NCI-H1694 (cell line): ENCODE data around the gene ROPN1L.
"Not testable (repeated sequence)": the region's sequence is repeated elsewhere in the genome, so short reads cannot be mapped to it uniquely, and the experiment has no call there.

Experiments
- DNase-seq: peaks from one replicate; lab custom pipeline; 2025; lab: John Stamatoyannopoulos, UW

ROPN1L gene

DNA sequence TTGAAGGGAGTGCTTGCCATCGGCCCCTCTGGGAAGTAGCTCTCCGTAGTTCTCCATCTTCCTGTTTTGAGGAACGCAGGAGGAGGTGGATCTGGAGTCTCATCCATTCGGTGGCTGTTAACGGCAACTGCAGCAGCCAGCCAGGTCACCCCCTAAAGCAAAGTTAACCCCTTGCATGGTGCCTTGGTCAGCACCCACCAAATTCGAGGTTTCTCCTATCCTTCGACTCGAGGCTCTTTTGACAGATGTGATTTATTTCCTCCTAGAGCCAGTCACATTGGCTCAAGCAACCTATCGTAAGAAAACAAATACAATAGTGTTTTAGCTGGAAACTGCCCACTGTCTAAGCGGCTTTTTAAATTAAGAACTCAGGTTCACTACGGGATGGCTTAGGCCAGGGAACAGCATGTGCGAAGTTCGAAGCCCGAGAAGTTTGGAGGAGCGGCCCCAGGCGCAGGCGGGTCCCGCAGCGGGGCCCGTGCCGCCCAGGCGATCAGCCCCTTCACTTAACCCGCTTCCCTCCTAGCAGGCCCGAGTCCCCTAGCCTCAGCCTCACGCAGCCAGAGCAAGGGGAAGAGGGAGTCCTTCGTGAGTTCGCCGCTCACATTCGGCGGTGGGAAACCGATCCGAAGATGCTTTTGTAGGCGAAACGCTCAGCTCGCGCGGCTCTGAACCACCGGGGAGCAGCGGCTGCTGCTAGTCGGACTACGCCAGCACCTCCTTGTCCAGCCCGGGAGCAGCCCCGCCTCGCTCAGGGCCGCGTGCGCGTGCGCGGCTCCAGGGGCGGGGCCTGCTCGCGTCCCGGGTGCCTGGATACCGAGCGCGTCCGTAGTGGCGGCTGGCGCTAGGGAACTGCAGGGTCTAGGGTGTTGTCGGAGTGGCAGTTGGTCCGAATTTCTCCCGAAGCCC is at the start of gene ROPN1L:
Gene ROPN1L, plus strand, starts transcription at position 797 of the 909 bp plus-strand sequence. CDS start 289 bp downstream, outside the sequence.
- peak; percentile 68 for DNase-seq

DNA sequence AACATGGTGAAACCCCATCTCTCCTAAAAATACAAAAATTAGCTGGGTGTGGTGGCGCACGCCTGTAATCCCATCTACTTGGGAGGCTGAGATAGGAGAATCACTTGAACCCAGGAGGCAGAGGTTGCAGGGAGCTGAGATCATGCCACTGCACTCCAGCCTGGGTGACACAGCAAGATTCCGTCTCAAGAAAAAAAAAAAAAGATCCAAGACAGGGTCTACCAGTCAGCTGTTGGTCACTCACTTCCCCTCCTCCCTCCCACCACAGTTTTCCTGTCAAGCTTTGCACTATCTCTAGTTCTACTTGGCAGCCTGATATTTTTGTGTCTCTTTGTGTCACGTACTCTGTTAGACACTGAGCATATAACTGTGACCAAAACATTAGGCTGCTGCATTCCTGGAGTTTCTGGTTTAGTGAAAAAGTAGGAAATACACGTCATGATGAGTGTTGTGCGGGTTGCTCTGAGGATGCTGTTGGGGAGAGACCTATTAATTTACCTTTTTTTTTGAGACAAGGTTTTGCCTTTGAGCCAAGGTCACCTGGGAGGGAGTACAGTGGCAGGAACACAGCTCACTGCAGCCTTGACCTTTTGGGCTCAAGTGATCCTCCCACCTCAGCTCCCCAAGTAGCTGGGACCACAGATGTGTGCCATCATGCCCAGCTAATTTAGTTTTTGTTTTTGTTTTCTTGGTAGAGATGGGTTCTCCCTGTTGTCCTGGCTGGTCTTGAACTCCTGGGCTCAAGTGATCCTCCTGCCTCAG is 48.9 kb upstream of the ROPN1L start:
- not testable (repeated sequence) for DNase-seq

DNA sequence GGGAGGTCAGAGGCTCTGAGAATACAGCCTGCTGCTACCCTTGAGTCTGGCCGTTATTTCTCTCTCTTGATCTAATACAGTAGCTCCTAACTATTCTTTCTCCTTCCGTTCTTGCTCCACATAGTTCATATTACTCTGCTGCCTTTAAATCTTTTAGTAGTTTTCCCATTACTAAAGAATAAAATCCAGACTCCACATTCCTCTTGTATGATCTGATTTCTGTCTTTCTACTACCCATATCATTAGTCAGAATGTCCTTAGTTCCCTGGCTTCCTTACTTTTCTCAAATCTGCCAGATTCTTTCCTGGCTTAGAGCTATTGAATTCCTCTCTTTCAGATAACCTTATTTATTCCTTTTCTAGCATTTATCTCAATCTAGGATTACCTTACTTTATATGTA is 48.2 kb upstream of the ROPN1L start:
- no peak for DNase-seq

DNA sequence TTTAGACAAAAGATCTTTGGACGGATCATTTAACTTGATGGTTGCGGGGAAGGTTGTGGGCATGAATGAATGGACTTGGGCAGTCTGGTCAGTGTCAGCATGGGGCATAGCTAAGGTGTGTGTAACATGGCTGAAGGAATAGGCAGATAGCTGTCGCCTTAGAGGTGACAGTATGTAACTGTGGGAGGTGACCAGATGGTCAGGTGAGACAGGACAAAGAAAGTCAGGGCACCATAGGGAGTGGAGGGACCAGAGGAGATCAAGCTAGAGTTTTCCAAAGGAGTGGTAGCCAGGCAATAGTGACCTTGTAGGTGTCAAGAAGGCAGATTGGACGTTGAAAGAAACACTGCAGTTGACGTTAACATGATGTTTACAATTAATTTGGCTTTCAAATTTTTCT is 45.1 kb upstream of the ROPN1L start:
- DNase-seq = no peak

DNA sequence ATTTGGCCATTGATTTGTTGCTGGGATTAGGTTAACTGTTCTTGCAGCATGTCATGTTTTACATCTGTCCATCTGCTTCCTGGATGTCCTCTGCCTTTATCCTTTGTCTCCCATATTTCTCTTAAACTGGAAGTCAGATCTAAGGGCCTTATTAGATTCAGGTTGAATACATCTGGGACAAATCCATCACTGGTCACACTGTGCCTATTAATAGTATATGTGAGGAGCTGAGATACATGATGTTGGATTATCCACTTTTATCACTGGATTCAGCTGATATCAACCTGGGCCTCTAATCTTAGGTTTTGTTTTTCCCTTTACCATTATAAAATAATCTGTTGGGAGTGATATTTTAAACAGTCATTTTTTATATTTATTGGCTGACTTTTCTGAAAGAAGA is 41.8 kb upstream of the ROPN1L start:
- DNase-seq = no peak

DNA sequence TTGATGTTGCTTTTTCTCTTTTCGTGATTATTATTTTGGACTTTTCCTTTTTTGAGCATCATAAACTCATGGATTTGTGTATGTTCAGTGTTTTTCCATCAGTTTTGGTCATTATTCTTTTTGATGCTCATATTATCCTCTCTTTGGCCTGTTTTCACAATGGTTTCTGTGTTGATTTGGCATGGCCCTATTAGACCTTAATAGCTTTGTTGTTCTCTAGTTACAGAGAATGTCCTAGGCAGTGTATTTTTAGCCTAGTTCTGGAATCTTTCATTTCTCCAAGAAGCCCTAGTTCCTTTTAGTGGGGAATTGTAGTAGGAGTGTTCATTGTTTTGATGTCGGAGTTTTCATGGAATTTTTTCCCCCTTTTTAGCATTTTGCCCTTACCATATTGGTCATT is 41.3 kb upstream of the ROPN1L start:
- no peak for DNase-seq

DNA sequence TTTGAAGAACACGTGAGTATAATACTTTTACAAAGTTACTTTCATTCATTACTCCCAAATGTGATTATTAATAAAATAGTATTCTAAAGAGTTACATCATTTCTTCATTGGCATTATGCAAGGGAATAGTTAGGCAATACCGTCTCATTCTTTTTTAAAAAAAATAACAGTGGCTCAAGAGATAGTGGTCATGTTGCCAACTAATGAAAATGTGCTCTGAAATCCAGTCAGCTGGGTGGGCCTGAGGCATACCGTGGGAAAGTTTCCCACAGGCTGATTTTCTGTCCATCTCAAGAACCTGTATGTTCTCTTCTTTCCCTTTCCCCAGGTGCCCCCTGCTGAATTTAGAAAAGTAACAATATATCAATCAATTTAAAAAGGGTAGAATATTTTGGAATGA is 40.8 kb upstream of the ROPN1L start:
- no peak for DNase-seq

DNA sequence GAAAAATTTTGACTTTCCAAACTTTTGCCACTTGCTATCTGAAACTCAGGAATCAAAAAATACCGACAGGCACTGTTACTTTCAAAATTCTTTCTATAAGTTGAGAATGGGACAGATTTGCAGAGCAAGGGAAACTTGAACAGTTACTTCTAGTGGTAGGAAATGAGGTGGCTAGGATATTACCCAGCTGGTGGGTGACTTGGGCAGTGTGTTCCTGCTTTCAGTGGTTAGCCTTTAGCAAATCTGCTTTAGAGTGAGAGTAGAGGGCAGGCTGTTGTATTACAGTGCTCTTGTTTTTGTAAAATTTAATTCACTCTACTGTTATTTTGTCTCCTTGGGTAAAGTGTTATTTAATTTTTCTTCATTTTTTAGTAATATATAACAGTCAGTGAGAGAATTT is 40.2 kb upstream of the ROPN1L start:
- DNase-seq = no peak

DNA sequence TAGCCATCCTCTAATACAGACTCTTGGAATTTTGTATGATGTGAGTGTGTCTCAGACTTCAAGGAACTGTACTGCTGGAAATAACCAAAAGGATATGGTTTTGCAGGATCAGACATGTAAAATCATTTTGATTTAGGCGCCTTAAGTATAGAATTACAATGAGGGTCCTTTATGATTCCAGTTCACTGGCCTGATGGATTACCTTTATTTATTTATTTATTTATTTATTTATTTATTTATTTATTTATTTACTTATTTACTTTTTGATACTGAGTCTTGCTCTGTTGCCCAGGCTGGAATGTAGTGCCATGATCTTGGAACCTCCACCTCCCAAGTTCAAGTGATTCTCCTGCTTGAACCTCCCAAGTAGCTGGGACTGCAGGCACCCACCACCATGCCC is 37.9 kb upstream of the ROPN1L start:
- no peak for DNase-seq

DNA sequence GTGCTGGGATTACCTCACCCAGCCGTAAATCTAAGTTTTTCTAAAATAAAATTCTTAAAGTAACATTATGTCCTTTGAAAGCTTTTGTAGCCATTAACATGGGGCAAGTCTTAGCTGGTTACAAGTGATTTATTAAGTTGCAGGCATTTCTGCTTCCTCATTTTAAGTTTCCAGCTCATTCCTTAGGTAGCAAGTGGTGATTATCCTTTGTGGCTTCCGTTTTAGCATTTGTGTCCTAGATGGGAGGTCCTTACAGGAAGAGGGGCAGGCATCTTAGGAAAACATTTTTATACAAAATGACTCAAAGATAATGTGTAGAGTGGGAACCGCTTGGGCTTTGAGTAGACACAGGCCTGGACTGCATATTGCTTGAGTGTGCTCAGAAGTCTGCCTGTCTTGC is 35.0 kb upstream of the ROPN1L start:
- DNase-seq = no peak

DNA sequence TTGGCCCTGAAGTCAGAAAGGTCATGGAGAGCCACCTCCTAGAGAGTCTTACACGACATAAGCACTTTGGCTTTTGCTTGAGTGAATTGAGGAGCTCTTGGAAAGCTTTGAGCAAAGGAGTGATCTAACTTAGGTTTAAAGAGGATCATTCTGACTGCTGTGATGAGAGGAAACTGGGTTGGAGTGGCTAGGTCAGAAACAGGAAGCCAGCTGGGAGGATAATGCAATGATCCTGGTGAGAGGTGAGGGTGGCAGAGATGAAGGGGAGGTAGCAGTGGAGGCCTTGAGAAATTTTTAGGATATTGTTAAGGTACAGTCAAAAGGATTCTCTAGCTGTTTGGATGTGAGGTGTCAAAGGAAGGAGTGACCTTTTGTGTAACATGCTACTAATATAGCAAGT is 32.2 kb upstream of the ROPN1L start:
- no peak for DNase-seq

DNA sequence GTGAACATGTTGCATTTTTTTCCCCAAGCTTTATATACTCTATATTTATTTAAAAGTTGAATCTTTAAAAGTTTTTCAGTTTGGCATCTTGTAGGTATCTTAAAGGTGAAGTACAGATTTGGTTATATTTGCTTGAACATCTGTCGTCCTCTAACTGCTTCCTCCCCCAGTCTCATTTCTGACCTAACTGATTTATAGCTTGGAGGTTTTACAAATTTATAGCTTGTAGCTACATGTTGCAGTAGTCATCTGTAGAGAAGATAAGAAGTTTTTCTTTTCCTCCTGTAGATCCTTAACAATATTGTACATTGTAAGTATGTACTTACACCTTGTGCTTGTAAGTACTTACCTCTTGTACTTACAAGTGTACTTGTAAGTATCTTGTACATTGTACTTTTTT is 31.0 kb upstream of the ROPN1L start:
- no peak for DNase-seq

DNA sequence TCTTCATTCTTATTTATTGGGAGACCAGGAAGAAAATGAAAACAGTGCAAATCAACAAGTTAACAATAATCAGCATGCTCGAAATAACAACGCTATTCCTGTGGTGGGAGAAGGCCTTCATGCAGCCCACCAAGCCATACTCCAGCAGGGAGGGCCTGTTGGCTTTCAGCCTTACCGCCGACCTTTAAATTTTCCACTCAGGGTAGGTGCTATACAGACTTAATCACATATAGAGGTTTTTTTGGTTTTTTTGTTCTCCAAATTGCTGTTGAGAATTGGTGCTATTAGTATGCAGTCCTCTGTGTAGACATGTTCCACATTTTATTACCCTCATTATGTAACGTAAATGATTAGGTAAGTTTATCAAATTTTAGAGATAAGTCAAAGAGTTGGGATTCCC is 30.3 kb upstream of the ROPN1L start:
- DNase-seq = no peak

DNA sequence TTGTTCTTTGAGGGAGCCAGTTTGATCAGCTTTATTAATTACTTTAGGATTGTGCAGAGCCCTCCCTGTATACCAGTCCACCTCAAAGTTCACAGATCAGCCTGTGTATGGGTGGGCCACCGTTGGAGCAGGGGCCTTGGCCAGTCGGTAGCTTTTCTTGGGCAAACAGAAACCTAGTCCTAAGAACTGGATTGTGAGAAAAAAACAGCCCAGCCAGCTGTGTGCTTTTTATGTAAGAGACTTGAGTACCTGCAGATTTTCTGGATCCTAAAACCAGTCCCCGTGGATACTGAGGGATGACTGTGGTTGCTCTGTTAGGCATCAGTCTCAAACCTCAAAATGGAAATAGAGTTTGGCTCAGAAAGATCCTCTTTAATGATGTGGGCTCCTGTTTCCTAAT is 24.8 kb upstream of the ROPN1L start:
- no peak for DNase-seq

DNA sequence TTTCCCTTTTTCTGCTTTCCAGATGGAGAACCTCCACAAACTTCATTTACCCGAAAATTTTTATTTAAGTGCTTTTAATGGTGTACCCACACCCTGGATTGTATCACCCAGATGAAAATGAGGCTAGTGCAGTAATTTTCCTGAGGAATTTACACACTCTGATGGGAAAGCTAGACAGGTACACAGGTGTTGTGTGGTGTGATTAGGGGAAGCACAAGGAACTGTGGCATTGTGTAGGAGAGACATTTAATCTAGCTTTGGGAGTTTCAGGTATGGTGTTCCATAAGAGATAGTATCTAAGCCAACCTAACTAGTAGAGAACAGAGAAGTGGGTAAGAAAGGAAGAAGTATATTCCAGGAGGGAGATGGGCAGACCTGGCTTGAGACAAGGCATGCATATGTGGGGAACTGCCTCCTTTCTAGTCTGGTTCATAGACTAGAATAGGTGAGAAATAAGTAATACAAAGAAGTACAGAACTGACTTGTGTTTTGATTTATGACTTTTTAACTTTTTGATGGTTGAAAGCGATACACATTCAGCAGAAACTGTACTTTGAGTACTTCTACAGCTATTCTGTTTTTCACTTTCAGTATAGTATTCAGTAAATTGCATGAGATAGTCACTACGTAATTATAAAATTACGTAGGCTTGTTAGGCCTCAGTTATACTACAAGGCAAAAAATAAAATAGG is 22.9 kb upstream of the ROPN1L start:
- DNase-seq = no peak

DNA sequence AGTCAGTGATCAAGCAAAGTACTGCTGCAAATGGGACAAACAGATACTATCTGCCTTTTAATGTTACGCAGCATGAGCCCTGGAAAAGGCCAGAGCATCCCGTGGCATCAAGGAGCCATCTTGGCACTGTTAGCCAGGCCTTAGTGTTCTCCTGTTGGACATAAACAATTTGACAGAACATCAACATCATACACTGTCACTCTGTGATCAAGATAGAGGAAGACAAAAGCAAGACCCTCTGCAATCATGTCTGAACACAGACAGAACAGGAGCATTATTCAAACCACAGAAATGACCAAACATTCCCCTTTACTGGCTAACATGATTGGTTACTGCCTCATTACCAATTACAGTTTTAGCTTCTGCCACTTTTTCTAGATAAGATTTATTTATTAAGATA is 21.2 kb upstream of the ROPN1L start:
- DNase-seq = no peak

DNA sequence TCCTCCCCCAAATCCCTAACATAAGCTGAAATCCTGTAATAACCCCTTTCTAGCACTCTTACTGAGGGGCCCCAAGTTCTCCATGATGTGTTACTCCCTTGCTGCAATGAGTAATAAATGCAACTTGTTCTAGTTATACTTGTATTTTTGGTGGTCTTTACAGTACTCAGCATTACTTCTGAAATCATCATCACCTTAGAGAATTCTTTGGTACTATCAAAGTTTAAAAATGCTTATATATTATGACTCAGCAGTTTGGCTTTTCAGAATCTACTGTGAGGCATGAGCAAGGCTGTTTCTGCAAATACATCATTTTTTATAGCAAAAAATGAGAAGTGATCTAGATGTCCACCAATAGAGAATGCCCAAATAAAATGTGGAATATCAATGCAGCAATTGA is 20.7 kb upstream of the ROPN1L start:
- no peak for DNase-seq

DNA sequence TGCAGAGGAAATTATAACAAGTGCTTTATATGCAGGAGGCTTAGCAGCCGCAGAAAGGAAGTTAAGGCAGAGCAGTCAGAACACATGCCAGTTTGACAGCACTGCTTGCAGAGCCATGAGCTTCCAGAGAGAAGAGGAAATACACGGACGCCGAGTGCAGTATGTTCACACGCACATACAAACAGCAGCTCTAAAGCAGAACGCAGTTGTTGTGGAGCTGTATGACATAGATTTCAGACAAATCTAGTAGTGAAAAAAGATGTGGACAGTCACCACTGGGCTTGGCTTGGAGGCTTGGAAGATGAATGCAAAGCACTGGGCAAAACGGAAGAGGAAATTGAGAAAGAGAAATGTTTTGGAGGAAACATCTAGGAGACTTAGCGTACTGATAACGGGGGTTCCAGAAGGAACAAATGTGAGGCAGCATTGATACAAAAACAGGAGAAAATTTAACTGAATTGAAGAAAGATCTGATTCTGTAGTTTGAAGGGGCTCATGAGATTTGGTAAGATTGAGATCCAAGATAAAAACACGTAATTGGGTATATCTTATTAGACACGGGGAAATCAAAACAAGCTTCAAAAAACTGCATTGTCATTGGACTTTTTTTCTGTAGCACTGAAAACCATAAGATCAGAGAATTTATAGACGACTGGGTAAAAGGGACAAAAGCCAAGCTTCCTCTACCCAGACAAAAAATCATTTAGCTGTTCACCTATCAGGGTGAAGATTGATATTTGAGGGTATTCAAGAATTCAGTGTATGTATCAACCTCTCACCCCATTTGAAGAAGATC is 19.6 kb upstream of the ROPN1L start:
- no peak for DNase-seq

DNA sequence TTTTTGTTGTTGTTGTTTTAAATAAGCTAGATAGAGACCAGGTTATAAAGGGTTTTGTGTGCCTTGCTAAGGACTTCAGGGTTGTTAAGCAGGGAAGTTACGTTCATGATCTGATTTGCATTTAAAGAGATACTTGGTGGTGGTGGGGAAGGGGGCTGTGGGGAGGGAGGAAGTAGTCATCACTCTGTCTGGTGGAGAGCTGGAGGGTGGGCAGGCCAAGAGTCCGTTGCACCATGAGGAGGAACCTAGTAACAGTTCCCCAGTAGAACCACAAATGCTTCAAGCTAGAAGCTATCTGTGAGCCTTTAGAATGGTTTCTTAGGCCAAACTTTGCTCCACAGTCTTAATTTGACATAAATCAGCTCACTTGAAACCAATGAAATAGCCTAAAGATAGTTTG is 18.7 kb upstream of the ROPN1L start:
- DNase-seq = no peak

DNA sequence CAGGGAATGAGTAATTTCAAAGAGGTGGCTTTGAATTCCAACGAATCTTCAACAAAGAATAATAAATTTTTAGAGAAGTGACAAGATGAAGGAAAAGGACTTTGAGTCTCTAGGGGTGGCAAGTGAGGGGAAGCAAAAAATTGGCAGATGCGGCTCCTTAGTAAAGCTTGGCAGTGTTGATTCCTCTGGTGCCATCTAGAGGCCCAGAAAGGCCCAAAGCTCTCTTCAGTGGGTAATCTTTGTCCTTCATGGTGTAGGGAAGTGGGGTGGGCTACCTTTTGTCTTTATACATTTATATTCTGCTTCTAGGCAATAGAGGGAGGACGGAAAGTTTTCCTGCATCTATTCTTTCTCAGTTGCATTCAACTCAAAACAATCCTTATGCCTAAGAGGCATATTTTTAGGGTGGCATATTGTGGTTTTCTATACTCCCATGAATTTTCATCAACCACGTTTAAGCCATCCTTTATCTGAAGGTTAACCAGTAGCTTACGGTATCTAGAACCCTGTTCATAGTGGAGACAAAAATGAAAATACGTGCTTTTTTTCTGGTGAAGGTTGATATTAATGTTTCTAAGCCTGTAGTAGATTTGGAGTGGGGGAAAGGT is 17.5 kb upstream of the ROPN1L start:
- DNase-seq = peak; percentile 78

DNA sequence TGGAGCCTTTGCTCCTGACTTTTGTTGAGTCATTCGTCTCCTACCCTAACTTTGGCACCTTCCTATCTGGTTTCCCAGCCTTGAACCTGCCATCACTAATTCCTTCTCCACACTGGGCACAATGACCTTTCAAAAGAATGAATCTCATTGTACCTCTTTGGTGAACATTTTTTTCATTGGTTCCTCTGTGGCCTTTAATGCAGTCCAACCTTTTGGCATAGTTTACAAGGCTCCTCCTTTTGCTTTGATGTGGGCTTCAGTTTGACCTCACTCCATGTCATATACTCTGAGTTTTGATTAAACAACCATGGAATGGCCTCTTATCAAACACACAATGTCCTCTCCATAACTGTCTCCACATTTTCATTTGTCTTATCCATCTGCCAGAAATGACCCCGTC is 14.5 kb upstream of the ROPN1L start:
- DNase-seq = no peak

DNA sequence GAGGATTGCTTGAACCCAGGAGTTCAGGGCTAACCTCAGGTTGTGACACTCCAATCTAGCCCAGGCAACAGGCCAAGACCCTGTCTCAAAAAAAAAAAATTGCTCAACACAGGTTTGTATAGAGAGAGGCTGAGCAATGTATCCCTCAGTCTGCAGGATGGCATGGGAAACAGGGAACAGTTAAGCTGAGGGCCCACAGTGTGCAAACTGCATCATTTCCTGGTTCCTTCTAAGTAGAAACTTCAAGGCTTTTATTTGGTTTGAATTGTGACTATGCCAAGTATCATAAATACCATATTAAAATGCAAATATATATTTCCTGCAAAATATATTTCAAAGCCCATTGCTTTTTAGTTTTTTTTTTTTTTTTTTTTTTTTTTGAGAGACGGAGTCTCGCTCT is 13.7 kb upstream of the ROPN1L start:
- DNase-seq = no peak
